ENCODE measurements around the gene LRRFIP2.
"Not testable (repeated sequence)": the region's sequence is repeated elsewhere in the genome, so short reads cannot be mapped to it uniquely, and the experiment has no call there.

Gene LRRFIP2

GRCh38 chr3:37124435-37124834, 49.9 kb downstream of the LRRFIP2 start:
- no peaks in the 10 kb centered on the region for H3K4me1 ChIP-seq (ENCODE audit: low read length)
- no peak overlapping the region for H3K27ac ChIP-seq (ENCODE audit: low read length)
- no peaks in the 10 kb centered on the region for H3K27me3 ChIP-seq (replicated peaks; ENCODE audit: insufficient read depth, low read length)
- H3K4me3 ChIP-seq (ENCODE audit: low read length) = no peak overlapping the region
- H3K79me2 ChIP-seq (ENCODE audit: low read length) = no peaks in the 10 kb centered on the region
- H3K9me2 ChIP-seq (replicated peaks; ENCODE audit: insufficient read depth, low read length) = no peaks in the 10 kb centered on the region
- no peak overlapping the region for H3K9ac ChIP-seq (ENCODE audit: low read length)
- no peak overlapping the region for H2AFZ ChIP-seq (ENCODE audit: low read length)
- no peaks in the 10 kb centered on the region for H3K36me3 ChIP-seq (replicated peaks; ENCODE audit: insufficient read depth, low read length)
- TF ChIP-seq EZH2phosphoT487 (IDR thresholded peaks at IDR 0.05; ENCODE audit: low read length) (no peak), EZH2 (optimal IDR thresholded peaks at IDR 0.05; ENCODE audit: low read depth, low read length) (no peak), CTCF (IDR thresholded peaks at IDR 0.05; ENCODE audit: low read length) (no peak)
- no peaks in the 10 kb centered on the region for H3K9me3 ChIP-seq (replicated peaks; ENCODE audit: insufficient read depth, low read length)
- H3F3A ChIP-seq (ENCODE audit: insufficient read depth, low read length) = no peaks in the 10 kb centered on the region
- no peak overlapping the region for H3K4me2 ChIP-seq (ENCODE audit: low read depth, low read length)
- DNase-seq = no peak
- H4K20me1 ChIP-seq (ENCODE audit: insufficient read depth, low read length) = no peaks in the 10 kb centered on the region

GRCh38 chr3:37123292-37123691, 51.1 kb downstream of the LRRFIP2 start:
- no peak for TF ChIP-seq CTCF (IDR thresholded peaks at IDR 0.05; ENCODE audit: low read length)
- TF ChIP-seq EZH2 (optimal IDR thresholded peaks at IDR 0.05; ENCODE audit: low read depth, low read length) = no peak
- no peak for TF ChIP-seq EZH2phosphoT487 (IDR thresholded peaks at IDR 0.05; ENCODE audit: low read length)
- Histone ChIP-seq H4K20me1 (ENCODE audit: insufficient read depth, low read length) (no peaks in the 10 kb centered on the region), H3K4me2 (ENCODE audit: low read depth, low read length) (no peak overlapping the region), H3K4me1 (ENCODE audit: low read length) (no peaks in the 10 kb centered on the region), H2AFZ (ENCODE audit: low read length) (no peak overlapping the region), H3K4me3 (ENCODE audit: low read length) (no peak overlapping the region), H3F3A (ENCODE audit: insufficient read depth, low read length) (no peaks in the 10 kb centered on the region), H3K36me3 (replicated peaks; ENCODE audit: insufficient read depth, low read length) (no peaks in the 10 kb centered on the region), H3K27ac (ENCODE audit: low read length) (no peak overlapping the region), H3K9me2 (replicated peaks; ENCODE audit: insufficient read depth, low read length) (no peaks in the 10 kb centered on the region), H3K9ac (ENCODE audit: low read length) (no peak overlapping the region), H3K79me2 (ENCODE audit: low read length) (no peaks in the 10 kb centered on the region), H3K9me3 (replicated peaks; ENCODE audit: insufficient read depth, low read length) (no peaks in the 10 kb centered on the region), H3K27me3 (replicated peaks; ENCODE audit: insufficient read depth, low read length) (no peaks in the 10 kb centered on the region)
- DNase-seq = no peak

GRCh38 chr3:37122069-37122468, 52.3 kb downstream of the LRRFIP2 start:
- H4K20me1 ChIP-seq (ENCODE audit: insufficient read depth, low read length); H3K9ac ChIP-seq (ENCODE audit: low read length); H3K27me3 ChIP-seq (replicated peaks; ENCODE audit: insufficient read depth, low read length); H3F3A ChIP-seq (ENCODE audit: insufficient read depth, low read length); H3K9me3 ChIP-seq (replicated peaks; ENCODE audit: insufficient read depth, low read length); DNase-seq; H3K9me2 ChIP-seq (replicated peaks; ENCODE audit: insufficient read depth, low read length); H3K4me1 ChIP-seq (ENCODE audit: low read length); H3K27ac ChIP-seq (ENCODE audit: low read length); H3K79me2 ChIP-seq (ENCODE audit: low read length); H2AFZ ChIP-seq (ENCODE audit: low read length); H3K36me3 ChIP-seq (replicated peaks; ENCODE audit: insufficient read depth, low read length); H3K4me2 ChIP-seq (ENCODE audit: low read depth, low read length); H3K4me3 ChIP-seq (ENCODE audit: low read length): not testable (repeated sequence)

- H3K27me3 ChIP-seq (replicated peaks; ENCODE audit: insufficient read depth, low read length) = no peaks in the 10 kb centered on the region
- H3K9me3 ChIP-seq (replicated peaks; ENCODE audit: insufficient read depth, low read length) = no peaks in the 10 kb centered on the region
- no peak overlapping the region for H3K27ac ChIP-seq (ENCODE audit: low read length)
- no peaks in the 10 kb centered on the region for H4K20me1 ChIP-seq (ENCODE audit: insufficient read depth, low read length)
- no peak overlapping the region for H2AFZ ChIP-seq (ENCODE audit: low read length)
- no peak for TF ChIP-seq CTCF (IDR thresholded peaks at IDR 0.05; ENCODE audit: low read length)
- no peak for TF ChIP-seq EZH2phosphoT487 (IDR thresholded peaks at IDR 0.05; ENCODE audit: low read length)
- no peak for TF ChIP-seq EZH2 (optimal IDR thresholded peaks at IDR 0.05; ENCODE audit: low read depth, low read length)
- H3K36me3 ChIP-seq (replicated peaks; ENCODE audit: insufficient read depth, low read length) = no peaks in the 10 kb centered on the region
- no peak overlapping the region for H3K4me3 ChIP-seq (ENCODE audit: low read length)
- no peaks in the 10 kb centered on the region for H3K9me2 ChIP-seq (replicated peaks; ENCODE audit: insufficient read depth, low read length)
- no peaks in the 10 kb centered on the region for H3K79me2 ChIP-seq (ENCODE audit: low read length)
- 0 out of 2 replicates have a peak, but pooled peaks cover 2% of the 10 kb centered on the region for H3K4me1 ChIP-seq (ENCODE audit: low read length)
- H3K4me2 ChIP-seq (ENCODE audit: low read depth, low read length) = no peak overlapping the region
- no peaks in the 10 kb centered on the region for H3F3A ChIP-seq (ENCODE audit: insufficient read depth, low read length)
- no peak for DNase-seq
- H3K9ac ChIP-seq (ENCODE audit: low read length) = no peak overlapping the region
Measured at GRCh38 chr3:37118163-37118562, 56.2 kb downstream of the LRRFIP2 start.

Measured in MM.1S (cell line).